B cell (primary cell): ENCODE results near the gene IL1RN.

Source experiments
- CTCF ChIP-seq: fragments of 200-600 bp; IDR thresholded peaks from one replicate; pipeline ENCODE4 v1.8.0; 2022; ENCODE audit warnings: antibody characterized with exemption, mild to moderate bottlenecking
- EZH2 ChIP-seq: IDR thresholded peaks from 2 replicates; pipeline ENCODE4 v1.6.1; 2012; ENCODE audit warnings: borderline replicate concordance, low read depth, mild to moderate bottlenecking, moderate library complexity, low read length; ENCODE audit not compliant: insufficient read depth, poor library complexity, severe bottlenecking

- peak; percentile 80 for TF ChIP-seq CTCF
- TF ChIP-seq EZH2, result no peak
Observed at GRCh38 chr2:113080134-113080533, 47.3 kb upstream of the IL1RN start.
